WTC11 (cell line): Measurements from ENCODE around the gene CACNA2D3. TPM values are rescaled to one million over a fixed set of nuclear protein-coding genes. Genes with fewer than 3 reads are reported as not detected.

ENCODE experiments used
- ATAC-seq: fragments of 200-7000 bp; cut with Tn5 transposase; 2 replicates; pipeline ENCODE4 v1.10.0; 2021; ENCODE audit warnings: mild to moderate bottlenecking, moderate library complexity
- CTCF ChIA-PET: fragments of 300-600 bp; sonication (Branson Sonifier 250); formaldehyde crosslinking; loops from one replicate; lab custom pipeline; 2021; ENCODE audit warnings: antibody characterized with exemption; lab: Charles Lee
- POLR2A ChIA-PET: fragments of 350-600 bp; sonication (Branson Sonifier 250); formaldehyde crosslinking; loops from one replicate; lab custom pipeline; 2021; ENCODE audit warnings: antibody characterized with exemption; lab: Charles Lee
- DNase-seq: peaks from one replicate; pipeline ENCODE4 v3.0.0; 2021; ENCODE audit warnings: low spot score
- H3K27ac Mint-ChIP-seq: 2 replicates; pipeline ENCODE4 v1.8.0; 2021; ENCODE audit warnings: mixed read lengths
- H3K27me3 Mint-ChIP-seq: 2 replicates; pipeline ENCODE4 v1.8.0; 2021; ENCODE audit warnings: low read depth, mild to moderate bottlenecking, moderate library complexity, mixed read lengths
- H3K36me3 Mint-ChIP-seq: 2 replicates; pipeline ENCODE4 v1.8.0; 2021; ENCODE audit warnings: mixed read lengths
- H3K4me1 Mint-ChIP-seq: 2 replicates; pipeline ENCODE4 v1.8.0; 2022; ENCODE audit warnings: mixed read lengths
- H3K4me3 Mint-ChIP-seq: 2 replicates; pipeline ENCODE4 v1.8.0; 2021; ENCODE audit warnings: mild to moderate bottlenecking, moderate library complexity, mixed read lengths
- H3K9me3 Mint-ChIP-seq: 2 replicates; pipeline ENCODE4 v1.8.0; 2021; ENCODE audit warnings: mixed read lengths
- ATF1 ChIP-seq: sonication (generic); formaldehyde crosslinking; IDR thresholded peaks from 2 replicates; pipeline ENCODE4 v1.8.1; 2023; ENCODE audit warnings: mild to moderate bottlenecking, moderate library complexity, missing genetic modification reagents
- ATF2 ChIP-seq: sonication (generic); formaldehyde crosslinking; IDR thresholded peaks from 2 replicates; pipeline ENCODE4 v1.8.1; 2022; ENCODE audit warnings: low read depth, missing genetic modification reagents, borderline replicate concordance
- CBFB ChIP-seq: sonication (generic); formaldehyde crosslinking; IDR thresholded peaks from 2 replicates; pipeline ENCODE4 v1.8.1; 2022; ENCODE audit warnings: mild to moderate bottlenecking, low read depth, missing genetic modification reagents
- ETV6 ChIP-seq: sonication (generic); formaldehyde crosslinking; IDR thresholded peaks from 2 replicates; pipeline ENCODE4 v1.8.1; 2022; ENCODE audit warnings: mild to moderate bottlenecking, missing genetic modification reagents
- FOXJ3 ChIP-seq: sonication (generic); formaldehyde crosslinking; IDR thresholded peaks from 2 replicates; pipeline ENCODE4 v1.9.0; 2021; ENCODE audit warnings: missing genetic modification reagents, mild to moderate bottlenecking, borderline replicate concordance
- FOXP1 ChIP-seq: sonication (generic); formaldehyde crosslinking; IDR thresholded peaks from 2 replicates; pipeline ENCODE4 v1.8.0; 2022; ENCODE audit warnings: missing genetic modification reagents, mild to moderate bottlenecking, moderate library complexity, borderline replicate concordance
- KAT7 ChIP-seq: sonication (generic); formaldehyde crosslinking; IDR thresholded peaks from 2 replicates; pipeline ENCODE4 v1.8.1; 2023; ENCODE audit warnings: missing genetic modification reagents, mild to moderate bottlenecking, borderline replicate concordance
- MLX ChIP-seq: sonication (generic); formaldehyde crosslinking; IDR thresholded peaks from 2 replicates; pipeline ENCODE4 v1.8.1; 2023; ENCODE audit warnings: mild to moderate bottlenecking, missing genetic modification reagents, moderate library complexity
- OVOL2 ChIP-seq: fragments of 250-450 bp; sonication (Bioruptor Pico); IDR thresholded peaks from 2 replicates; pipeline ENCODE4 v1.9.0; 2021; ENCODE audit warnings: mild to moderate bottlenecking, borderline replicate concordance
- PRDM15 ChIP-seq: sonication (generic); formaldehyde crosslinking; IDR thresholded peaks from 2 replicates; pipeline ENCODE4 v1.8.0; 2022; ENCODE audit warnings: missing genetic modification reagents
- RORB ChIP-seq: fragments of 250-450 bp; sonication (Bioruptor Pico); IDR thresholded peaks from 2 replicates; pipeline ENCODE4 v1.9.0; 2021; ENCODE audit warnings: mild to moderate bottlenecking
- STAT6 ChIP-seq: sonication (generic); formaldehyde crosslinking; conservative IDR thresholded peaks from 2 replicates; pipeline ENCODE4 v1.8.1; 2023; ENCODE audit warnings: mild to moderate bottlenecking, low read depth, missing genetic modification reagents, moderate library complexity
- TEAD1 ChIP-seq: sonication (generic); formaldehyde crosslinking; IDR thresholded peaks from 2 replicates; pipeline ENCODE4 v1.8.0; 2022; ENCODE audit warnings: mild to moderate bottlenecking, missing genetic modification reagents
- TEAD4 ChIP-seq: sonication (generic); formaldehyde crosslinking; IDR thresholded peaks from 2 replicates; pipeline ENCODE4 v1.8.0; 2022; ENCODE audit warnings: mild to moderate bottlenecking, missing genetic modification reagents
- USF2 ChIP-seq: sonication (generic); formaldehyde crosslinking; IDR thresholded peaks from 2 replicates; pipeline ENCODE4 v1.8.1; 2023; ENCODE audit warnings: mild to moderate bottlenecking, missing genetic modification reagents, moderate library complexity
- ZNF138 ChIP-seq: sonication (generic); formaldehyde crosslinking; conservative IDR thresholded peaks from 2 replicates; pipeline ENCODE4 v1.8.1; 2022; ENCODE audit warnings: mild to moderate bottlenecking, moderate library complexity, missing genetic modification reagents
- ZNF219 ChIP-seq: sonication (generic); formaldehyde crosslinking; IDR thresholded peaks from 2 replicates; pipeline ENCODE4 v1.8.0; 2023; ENCODE audit warnings: missing genetic modification reagents, mild to moderate bottlenecking, borderline replicate concordance
- ZNF232 ChIP-seq: sonication (generic); formaldehyde crosslinking; IDR thresholded peaks from 2 replicates; pipeline ENCODE4 v1.8.0; 2022; ENCODE audit warnings: mild to moderate bottlenecking, missing genetic modification reagents
- ZNF512 ChIP-seq: sonication (generic); formaldehyde crosslinking; IDR thresholded peaks from 2 replicates; pipeline ENCODE4 v1.8.1; 2022; ENCODE audit warnings: missing genetic modification reagents, borderline replicate concordance
- total RNA-seq: library from RNA; stranded (reverse); gene quantifications from 3 replicates; pipeline ENCODE4 v1.2.3, GENCODE V29; 2021

The CACNA2D3 gene
- total RNA-seq, 1 experiment from 2014 or later = 5.0 TPM

- H3K27me3 Mint-ChIP-seq = no peaks in the 10 kb centered on the region
- TF ChIP-seq KAT7 (CRISPR knock-in tag) (no peak), RORB (CRISPR knock-in tag) (no peak), ZNF138 (CRISPR knock-in tag) (no peak), ZNF232 (no peak), MLX (CRISPR knock-in tag) (no peak), FOXJ3 (CRISPR knock-in tag) (no peak), TEAD1 (no peak), ATF2 (CRISPR knock-in tag) (no peak), USF2 (no peak), ETV6 (no peak), ZNF219 (CRISPR knock-in tag) (no peak), OVOL2 (CRISPR knock-in tag) (no peak), PRDM15 (CRISPR knock-in tag) (no peak), CBFB (no peak), STAT6 (no peak), ATF1 (CRISPR knock-in tag) (no peak), TEAD4 (CRISPR knock-in tag) (no peak), ZNF512 (no peak), FOXP1 (no peak)
- H3K4me1 Mint-ChIP-seq = peaks cover 20% of the 10 kb centered on the region
- ATAC-seq (no peak), DNase-seq (no peak)
- H3K9me3 Mint-ChIP-seq = no peaks in the 10 kb centered on the region
- ChIA-PET CTCF (no interaction called here), POLR2A (no interaction called here)
- peaks cover 12% of the 10 kb centered on the region for H3K36me3 Mint-ChIP-seq
- no peak overlapping the region for H3K27ac Mint-ChIP-seq
- no peak overlapping the region for H3K4me3 Mint-ChIP-seq
These were observed 766.5 kb downstream of the CACNA2D3 start for GRCh38 chr3:54888873-54889272.
